Measurements from ENCODE around the gene THRAP3.

The THRAP3 gene

DNA sequence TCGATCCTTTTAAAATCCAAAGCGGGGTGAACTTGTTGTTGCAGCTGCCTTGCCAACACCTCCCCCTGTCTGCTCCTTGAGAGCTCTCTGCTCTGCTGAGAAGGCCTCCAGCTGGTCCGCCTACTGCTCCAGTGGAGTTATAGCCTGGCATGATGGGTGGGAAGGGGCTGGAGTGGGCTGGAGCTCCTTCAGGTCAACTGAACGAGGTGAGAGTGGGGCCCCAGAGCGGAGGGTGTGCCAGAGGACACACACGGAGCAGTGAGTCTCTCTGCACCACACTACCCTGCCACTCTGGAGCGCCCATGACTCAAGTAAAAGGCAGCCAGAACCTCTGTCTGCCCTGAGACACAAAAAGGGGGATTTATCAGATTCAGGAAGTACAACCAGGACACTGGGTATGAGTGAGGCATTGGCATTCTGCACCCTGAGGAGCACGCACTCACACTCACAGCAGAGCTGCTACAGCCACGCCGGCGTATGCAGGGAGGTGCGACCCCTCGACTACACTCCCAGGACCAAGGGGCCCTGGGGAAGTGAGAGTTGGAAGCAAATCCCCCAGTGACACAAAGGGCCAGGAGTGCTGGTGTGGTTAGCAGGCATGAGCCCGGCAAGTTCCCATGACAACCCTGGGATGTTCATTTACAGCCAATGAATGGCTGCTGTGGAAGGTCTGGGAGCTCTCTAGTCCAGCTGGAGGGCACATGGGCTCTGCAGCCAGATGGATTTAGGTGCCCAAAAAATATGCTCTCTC, 127.2 kb downstream of the THRAP3 start:
- TF ChIP-seq GATA3 (IDR thresholded peaks at IDR 0.05; ENCODE audit: low read depth, low read length) (no peak), GATA2 (IDR thresholded peaks at IDR 0.05; ENCODE audit: low read depth, low read length) (no peak)

DNA sequence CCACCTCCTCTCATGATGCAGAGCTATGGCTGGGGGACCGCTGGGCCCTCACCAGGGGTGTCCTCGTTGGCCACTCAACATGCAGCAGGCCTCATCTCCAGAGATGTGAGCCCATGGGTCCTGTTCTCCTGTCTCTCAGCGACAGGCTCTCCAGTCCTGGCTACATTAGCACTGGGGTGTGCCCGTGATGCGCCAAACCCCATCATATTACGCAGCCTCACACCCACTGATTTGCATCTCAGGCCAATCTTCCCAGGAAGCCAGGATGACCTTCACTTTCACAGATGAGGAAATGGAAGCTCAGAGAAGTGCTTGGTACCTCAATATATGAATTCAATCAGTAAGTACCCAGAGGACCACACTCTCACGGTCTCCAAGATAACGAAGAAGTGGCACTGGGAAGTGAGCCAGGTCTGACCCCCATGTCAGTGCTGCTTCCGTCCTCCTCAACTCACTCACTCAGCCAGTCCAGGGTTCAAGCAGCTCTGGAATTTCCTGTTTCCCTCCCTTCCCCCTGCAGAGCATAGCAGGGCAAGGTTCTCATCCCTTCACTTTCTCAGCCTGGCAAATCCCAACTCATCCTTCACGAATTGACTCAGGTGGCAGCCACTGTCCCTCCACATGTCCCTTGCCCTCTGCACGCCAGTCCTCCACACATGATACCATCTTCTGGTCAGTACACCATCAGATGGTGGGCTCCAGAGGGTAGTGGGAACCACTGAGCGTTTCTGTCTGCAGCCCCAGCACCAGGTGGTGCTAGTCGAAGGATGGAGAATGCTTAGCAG, 128.1 kb downstream of the THRAP3 start:
- TF ChIP-seq GATA3 (IDR thresholded peaks at IDR 0.05; ENCODE audit: low read depth, low read length): no peak
- no peak for TF ChIP-seq GATA2 (IDR thresholded peaks at IDR 0.05; ENCODE audit: low read depth, low read length)

DNA sequence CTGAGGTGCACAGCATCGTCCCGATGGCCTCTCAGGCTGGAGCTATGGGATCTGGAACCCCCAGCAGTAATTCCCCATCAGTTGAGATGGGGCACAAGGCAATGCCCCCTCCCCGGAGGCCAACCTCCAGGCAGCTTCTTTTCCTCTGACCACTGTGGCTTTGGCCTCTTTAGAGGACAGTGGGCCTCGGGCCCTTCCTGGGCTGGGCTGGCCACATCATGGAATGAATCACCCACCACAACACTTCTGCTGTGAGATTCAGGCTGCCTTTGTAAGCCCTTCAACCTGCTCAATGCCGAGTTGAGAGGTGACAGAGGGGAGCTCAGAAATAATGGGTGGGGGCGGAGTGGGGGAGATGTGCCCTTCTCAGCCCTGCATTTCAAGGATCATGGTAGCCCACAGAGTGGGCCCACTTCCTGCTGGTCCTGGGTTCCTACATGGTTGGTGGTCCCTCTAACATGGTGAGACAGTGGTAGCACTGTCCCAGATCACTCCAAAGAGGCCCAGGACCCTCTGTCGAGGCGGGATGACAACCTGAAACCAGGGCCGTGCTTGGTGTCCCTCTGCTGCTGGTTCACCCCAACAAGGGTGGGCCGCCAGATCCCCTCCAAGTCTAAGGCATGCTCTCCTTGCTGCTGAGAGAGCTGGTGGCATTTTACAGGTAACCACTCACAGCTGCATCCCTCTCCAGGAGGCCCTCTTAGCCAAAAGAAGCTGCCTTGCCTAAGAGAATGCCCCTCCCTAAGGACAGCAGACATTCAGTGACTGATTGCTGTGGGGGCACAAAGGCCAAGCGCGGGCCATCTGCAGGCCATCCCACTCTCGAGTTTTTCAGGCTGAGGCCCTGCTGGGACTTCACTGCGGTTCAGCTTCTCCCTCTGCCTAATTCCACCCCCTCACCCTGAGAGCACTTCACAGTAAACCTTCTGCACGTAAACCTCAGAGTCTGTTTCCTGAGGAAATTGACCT, 129.0 kb downstream of the THRAP3 start:
- TF ChIP-seq GATA2 (IDR thresholded peaks at IDR 0.05; ENCODE audit: low read depth, low read length): no peak

DNA sequence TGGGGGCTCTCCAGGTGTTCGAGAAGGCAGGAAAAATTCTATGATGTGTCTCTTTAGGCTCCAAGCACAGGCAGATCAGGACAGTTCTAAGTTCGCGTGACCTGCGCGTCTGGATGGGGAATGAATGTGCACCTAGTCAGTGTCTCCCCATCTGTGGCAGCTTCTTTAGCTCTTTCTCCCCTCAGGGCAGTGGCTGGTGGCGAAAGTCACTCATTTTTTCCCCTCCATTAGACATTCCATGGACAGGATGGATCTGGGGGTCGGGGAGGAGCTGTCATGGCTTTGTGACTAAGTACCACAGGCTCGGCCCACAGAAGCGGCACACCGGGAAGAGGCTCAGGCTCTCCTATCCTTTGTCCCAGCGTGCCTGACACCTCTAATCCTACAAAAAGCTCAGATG, 130.2 kb downstream of the THRAP3 start:
- TF ChIP-seq GATA2 (IDR thresholded peaks at IDR 0.05; ENCODE audit: low read depth, low read length): no peak
- no peak for TF ChIP-seq GATA3 (IDR thresholded peaks at IDR 0.05; ENCODE audit: low read depth, low read length)

Data from SH-SY5Y (cell line).